Left ventricle myocardium superior (tissue), 1 donor: ENCODE data around the gene B4GALT4. TPM values are rescaled to one million over a fixed set of nuclear protein-coding genes. Genes with fewer than 3 reads are reported as not detected.
"Not testable (repeated sequence)": the region's sequence is repeated elsewhere in the genome, so short reads cannot be mapped to it uniquely, and the experiment has no call there.

Experiments used
- ATAC-seq: fragments of 200-7000 bp; cut with Tn5 transposase; one replicate; pipeline ENCODE4 v1.9.1; 2020; ENCODE audit warnings: mild to moderate bottlenecking, moderate library complexity
- DNase-seq: peaks from one replicate; pipeline ENCODE4 v3.0.0-alpha.2; 2020
- intact Hi-C: fragments of 100-400 bp; cut with micrococcal nuclease; formaldehyde crosslinking; loops from one replicate; pipeline ENCODE4 v1.11.0; 2022
- total RNA-seq: library from RNA; stranded (reverse); fragmentation: NEBNext Ultra II Directional; extraction: Animal tissue kit (Norgen Biotek cat#: 25700); gene quantifications from one replicate; pipeline ENCODE4 v1.2.1, GENCODE V29; 2021
- donor health status: DM: no; HTN: yes; CAD: no; lungs with severe emphysema.

B4GALT4 gene
- total RNA-seq, 1 donor from 2014 or later = 11.8 TPM

GRCh38 chr3:119170821-119171220 is 69.9 kb downstream of the B4GALT4 start:
- ATAC-seq = no peak
- DNase-seq = no peak
- intact Hi-C loops = no loop called here

GRCh38 chr3:119164745-119165144 is 75.9 kb downstream of the B4GALT4 start:
- ATAC-seq, intact Hi-C loops: not testable (repeated sequence)

More at GRCh38 chr3:119164745-119165144, 75.9 kb downstream of the B4GALT4 start:
- DNase-seq = not testable (repeated sequence)

Other genes with a start within 250 kb of the B4GALT4 start
- gene IGSF11, start 206.0 kb downstream of the B4GALT4 start, total RNA-seq = 1.6 TPM
- gene TEX55, start 94.7 kb downstream of the B4GALT4 start, total RNA-seq = not detected
- 0.77 TPM for gene UPK1B, start 67.3 kb downstream of the B4GALT4 start, total RNA-seq
- 41.7 TPM for gene ARHGAP31, start 53.5 kb upstream of the B4GALT4 start, total RNA-seq
- gene TMEM39A, start 222.7 kb upstream of the B4GALT4 start, total RNA-seq = 17.5 TPM
- 6.4 TPM for gene POGLUT1, start 228.1 kb upstream of the B4GALT4 start, total RNA-seq